Lower lobe of right lung (tissue), 2 donors: ENCODE measurements around the gene ARL4C. TPM values are rescaled to one million over a fixed set of nuclear protein-coding genes. Genes with fewer than 3 reads are reported as not detected.

Experiments used
- ATAC-seq, 2 donors: fragments of 200-7000 bp; cut with Tn5 transposase; one replicate each; pipeline ENCODE4 v1.9.1; 2020 to 2022; ENCODE audit warnings: mild to moderate bottlenecking in 2 of 2, moderate library complexity in 2 of 2
- DNase-seq: peaks from one replicate; pipeline ENCODE4 v3.0.0-alpha.2; 2020
- H3K27ac ChIP-seq: fragments of 200-600 bp; one replicate; pipeline ENCODE4 v1.8.0; 2022
- H3K27me3 ChIP-seq: fragments of 200-600 bp; one replicate; pipeline ENCODE4 v1.8.0; 2022; ENCODE audit warnings: low read depth
- H3K36me3 ChIP-seq: fragments of 200-600 bp; one replicate; pipeline ENCODE4 v1.8.0; 2022; ENCODE audit warnings: mild to moderate bottlenecking
- H3K4me1 ChIP-seq: fragments of 200-600 bp; one replicate; pipeline ENCODE4 v1.8.0; 2022
- H3K4me3 ChIP-seq: fragments of 200-600 bp; one replicate; pipeline ENCODE4 v1.8.0; 2022; ENCODE audit warnings: mild to moderate bottlenecking
- H3K9me3 ChIP-seq: fragments of 200-600 bp; one replicate; pipeline ENCODE4 v1.8.0; 2022
- CTCF ChIP-seq: fragments of 200-600 bp; IDR thresholded peaks from one replicate; pipeline ENCODE4 v1.8.0; 2022; ENCODE audit warnings: antibody characterized with exemption, mild to moderate bottlenecking
- intact Hi-C: fragments of 100-400 bp; cut with DNase I; formaldehyde crosslinking; loops from one replicate; pipeline ENCODE4 v1.11.0; 2022
- long read RNA-seq: library from polyadenylated mRNA; unstranded; transcript quantifications from one replicate; pipeline ENCODE4 v2.0.0, GENCODE V29; 2021
- total RNA-seq: library from RNA; stranded (reverse); fragmentation: NEBNext Ultra II Directional; extraction: Animal tissue kit (Norgen Biotek cat#: 25700); gene quantifications from one replicate; pipeline ENCODE4 v1.2.1, GENCODE V29; 2021
- donor health status: DM: no; HTN: yes; CAD: no; lungs with severe emphysema.

ARL4C gene
- total RNA-seq = 13.4 TPM
- long read RNA-seq, full-length matches to known transcripts = 91 of 92 reads
- long read RNA-seq, partial matches to known transcripts = 0 of 92 reads
- long read RNA-seq, other reads (novel, unspliced or antisense) = 1 of 92 reads

- no peaks in the 10 kb centered on the region for H3K36me3 ChIP-seq
- no peaks in the 10 kb centered on the region for H3K9me3 ChIP-seq
- H3K4me3 ChIP-seq = peak within 1 kb of the TSS; percentile 77
- ATAC-seq (peak; percentile 83 to 85), DNase-seq (peak; percentile 66)
- H3K27me3 ChIP-seq = no peaks in the 10 kb centered on the region
- intact Hi-C loops = no loop called here
- peaks cover 18% of the 10 kb centered on the region for H3K4me1 ChIP-seq
- no peak for TF ChIP-seq CTCF
- peak within 1 kb of the TSS; percentile 83 for H3K27ac ChIP-seq
Measured at GRCh38 chr2:234496835-234497593, at the start of gene ARL4C. Gene ARL4C, minus strand, starts transcription at chr2:234497081. Its CDS starts 495 bp downstream, at chr2:234496586.

GRCh38 chr2:234544659-234545611, 48.1 kb upstream of the ARL4C start:
- H3K27me3 ChIP-seq = no peaks in the 10 kb centered on the region
- TF ChIP-seq CTCF = peak; percentile 96
- H3K27ac ChIP-seq = no peak overlapping the region
- intact Hi-C loops = loop anchor here (5.0 to 10.0 kb wide), 2 partner anchors 570 to 572 kb away; no protein-coding TSS in a partner anchor
- no peaks in the 10 kb centered on the region for H3K9me3 ChIP-seq
- H3K4me1 ChIP-seq = no peaks in the 10 kb centered on the region
- no peaks in the 10 kb centered on the region for H3K36me3 ChIP-seq
- H3K4me3 ChIP-seq = no peak overlapping the region
- ATAC-seq (peak; percentile 75 to 77), DNase-seq (peak; percentile 69)

- no peak overlapping the region for H3K27ac ChIP-seq
- H3K36me3 ChIP-seq = no peaks in the 10 kb centered on the region
- H3K9me3 ChIP-seq = no peaks in the 10 kb centered on the region
- H3K4me3 ChIP-seq = no peak overlapping the region
- no peaks in the 10 kb centered on the region for H3K4me1 ChIP-seq
- no peak for TF ChIP-seq CTCF
- no peaks in the 10 kb centered on the region for H3K27me3 ChIP-seq
- no peak for ATAC-seq
- intact Hi-C loops = loop anchor here (10.0 kb wide), 1 partner anchor 568 kb away; no protein-coding TSS in a partner anchor
- no peak for DNase-seq
Measured at GRCh38 chr2:234542742-234543141, 45.9 kb upstream of the ARL4C start.

- no peak for TF ChIP-seq CTCF
- no peaks in the 10 kb centered on the region for H3K27me3 ChIP-seq
- DNase-seq (no peak), ATAC-seq (no peak)
- no peaks in the 10 kb centered on the region for H3K4me1 ChIP-seq
- no peaks in the 10 kb centered on the region for H3K9me3 ChIP-seq
- intact Hi-C loops = no loop called here
- H3K27ac ChIP-seq = no peak overlapping the region
- H3K4me3 ChIP-seq = no peak overlapping the region
- no peaks in the 10 kb centered on the region for H3K36me3 ChIP-seq
Measured at GRCh38 chr2:234537929-234538328, 41.0 kb upstream of the ARL4C start.

GRCh38 chr2:234536178-234536965, 39.5 kb upstream of the ARL4C start:
- ATAC-seq (no peak), DNase-seq (no peak)
- no peak overlapping the region for H3K4me3 ChIP-seq
- no peaks in the 10 kb centered on the region for H3K27me3 ChIP-seq
- no peaks in the 10 kb centered on the region for H3K36me3 ChIP-seq
- no peaks in the 10 kb centered on the region for H3K4me1 ChIP-seq
- no peak overlapping the region for H3K27ac ChIP-seq
- no peak for TF ChIP-seq CTCF
- H3K9me3 ChIP-seq = no peaks in the 10 kb centered on the region
- intact Hi-C loops = no loop called here
